Lower leg skin (tissue), 3 donors: Measurements from ENCODE around the gene PCSK6.

Experiments used
- CTCF ChIP-seq, 3 donors: fragments of 450-650 bp; IDR thresholded peaks; one replicate each; pipeline ENCODE4 v1.5.1; 2016; ENCODE audit warnings: antibody characterized with exemption in 3 of 3, mild to moderate bottlenecking in 3 of 3, moderate library complexity in 2 of 3
- POLR2A ChIP-seq, 2 donors: fragments of 450-650 bp; IDR thresholded peaks; one replicate each; pipeline ENCODE4 v1.6.1; 2016 to 2017; ENCODE audit warnings: antibody characterized with exemption in 2 of 2, mild to moderate bottlenecking in 1 of 2, moderate library complexity in 1 of 2

- TF ChIP-seq POLR2A (IDR thresholded peaks at IDR 0.05) (no peak), CTCF (IDR thresholded peaks at IDR 0.05) (no peak)
These were observed at the start of gene PCSK6 for GRCh38 chr15:101489599-101490407.
